MM.1S (cell line): ENCODE measurements around the gene PTPRD.

ENCODE experiments used
- DNase-seq: peaks from one replicate; pipeline ENCODE4 v3.0.0-alpha.2; 2015
- H2AFZ ChIP-seq: fragments of 300-600 bp; sonication (generic); 2 replicates; pipeline ENCODE4 v1.6.0; 2016; ENCODE audit warnings: antibody characterized with exemption, low read length
- H3F3A ChIP-seq: fragments of 300-600 bp; sonication (generic); 2 replicates; pipeline ENCODE4 v1.6.1; 2016; ENCODE audit warnings: mild to moderate bottlenecking, antibody characterized with exemption, low read length, moderate library complexity, mixed read lengths; ENCODE audit not compliant: insufficient read depth
- H3K27ac ChIP-seq: fragments of 300-600 bp; sonication (generic); 2 replicates; pipeline ENCODE4 v1.5.1; 2016; ENCODE audit warnings: mild to moderate bottlenecking, low read length
- H3K27me3 ChIP-seq: fragments of 300-600 bp; sonication (generic); replicated peaks from 2 replicates; pipeline ENCODE4 v1.6.0; 2016; ENCODE audit warnings: low read length; ENCODE audit not compliant: insufficient read depth
- H3K36me3 ChIP-seq: fragments of 300-600 bp; sonication (generic); replicated peaks from 2 replicates; pipeline ENCODE4 v1.6.1; 2016; ENCODE audit warnings: mild to moderate bottlenecking, low read length, mixed read lengths; ENCODE audit not compliant: insufficient read depth
- H3K4me1 ChIP-seq: fragments of 300-600 bp; sonication (generic); 2 replicates; pipeline ENCODE4 v1.6.1; 2016; ENCODE audit warnings: low read length, mixed read lengths
- H3K4me2 ChIP-seq: fragments of 300-600 bp; sonication (generic); 2 replicates; pipeline ENCODE4 v1.6.0; 2016; ENCODE audit warnings: low read depth, low read length
- H3K4me3 ChIP-seq: fragments of 300-600 bp; sonication (generic); 2 replicates; pipeline ENCODE4 v1.5.1; 2016; ENCODE audit warnings: low read length, mixed read lengths
- H3K79me2 ChIP-seq: fragments of 300-600 bp; sonication (generic); 2 replicates; pipeline ENCODE4 v1.6.1; 2016; ENCODE audit warnings: mixed run types, low read length, mixed read lengths
- H3K9ac ChIP-seq: fragments of 300-600 bp; sonication (generic); 2 replicates; pipeline ENCODE4 v1.6.1; 2016; ENCODE audit warnings: low read length, mixed read lengths
- H3K9me2 ChIP-seq: fragments of 300-600 bp; sonication (generic); replicated peaks from 2 replicates; pipeline ENCODE4 v1.6.1; 2016; ENCODE audit warnings: mild to moderate bottlenecking, low read length, mixed read lengths; ENCODE audit not compliant: insufficient read depth
- H3K9me3 ChIP-seq: fragments of 300-600 bp; sonication (generic); replicated peaks from 2 replicates; pipeline ENCODE4 v1.6.1; 2016; ENCODE audit warnings: mild to moderate bottlenecking, low read length, mixed read lengths; ENCODE audit not compliant: insufficient read depth
- H4K20me1 ChIP-seq: fragments of 300-600 bp; sonication (generic); 2 replicates; pipeline ENCODE4 v1.6.1; 2016; ENCODE audit warnings: mild to moderate bottlenecking, low read length, moderate library complexity, mixed read lengths; ENCODE audit not compliant: insufficient read depth
- EZH2 ChIP-seq: fragments of 300-600 bp; sonication (generic); optimal IDR thresholded peaks from 2 replicates; pipeline ENCODE3; 2017; ENCODE audit warnings: low read depth, mild to moderate bottlenecking, antibody characterized with exemption, low read length, mixed read lengths
- EZH2phosphoT487 ChIP-seq: fragments of 300-600 bp; sonication (generic); IDR thresholded peaks from 2 replicates; pipeline ENCODE4 v1.6.1; 2018; ENCODE audit warnings: antibody characterized with exemption, low read length
- TF ChIP-seq, protein P1 (sequence below): fragments of 300-600 bp; sonication (generic); IDR thresholded peaks from 2 replicates; pipeline ENCODE4 v1.5.1; 2016; ENCODE audit warnings: antibody characterized with exemption, low read length, mixed read lengths

Gene PTPRD

DNA sequence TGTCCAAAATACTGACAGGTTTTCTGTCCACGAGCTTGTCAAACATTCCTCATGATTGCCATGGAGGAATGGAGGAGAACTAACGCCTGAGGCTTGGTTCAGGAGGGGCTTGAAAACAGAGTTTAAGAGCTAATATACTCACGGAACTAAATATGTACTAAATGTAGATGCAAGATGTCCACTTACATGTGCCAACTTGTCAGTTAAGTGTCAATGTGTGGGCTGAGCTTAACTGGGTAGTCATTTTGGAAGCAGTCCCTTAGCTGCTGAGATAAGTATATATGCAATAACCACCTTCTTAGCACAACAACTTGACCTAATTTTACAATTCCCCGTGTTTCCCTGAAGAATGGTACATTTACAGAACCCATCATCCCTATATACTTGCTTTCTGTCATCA is 176.0 kb downstream of the PTPRD start:
- no peaks in the 10 kb centered on the region for H3K79me2 ChIP-seq
- H3K9ac ChIP-seq: no peak overlapping the region
- no peak for DNase-seq
- no peak overlapping the region for H3K4me3 ChIP-seq
- H2AFZ ChIP-seq: no peak overlapping the region
- no peaks in the 10 kb centered on the region for H3K9me2 ChIP-seq
- H3K4me2 ChIP-seq: no peak overlapping the region
- TF ChIP-seq EZH2 (no peak), EZH2phosphoT487 (no peak)
- TF ChIP-seq, protein P1, sequence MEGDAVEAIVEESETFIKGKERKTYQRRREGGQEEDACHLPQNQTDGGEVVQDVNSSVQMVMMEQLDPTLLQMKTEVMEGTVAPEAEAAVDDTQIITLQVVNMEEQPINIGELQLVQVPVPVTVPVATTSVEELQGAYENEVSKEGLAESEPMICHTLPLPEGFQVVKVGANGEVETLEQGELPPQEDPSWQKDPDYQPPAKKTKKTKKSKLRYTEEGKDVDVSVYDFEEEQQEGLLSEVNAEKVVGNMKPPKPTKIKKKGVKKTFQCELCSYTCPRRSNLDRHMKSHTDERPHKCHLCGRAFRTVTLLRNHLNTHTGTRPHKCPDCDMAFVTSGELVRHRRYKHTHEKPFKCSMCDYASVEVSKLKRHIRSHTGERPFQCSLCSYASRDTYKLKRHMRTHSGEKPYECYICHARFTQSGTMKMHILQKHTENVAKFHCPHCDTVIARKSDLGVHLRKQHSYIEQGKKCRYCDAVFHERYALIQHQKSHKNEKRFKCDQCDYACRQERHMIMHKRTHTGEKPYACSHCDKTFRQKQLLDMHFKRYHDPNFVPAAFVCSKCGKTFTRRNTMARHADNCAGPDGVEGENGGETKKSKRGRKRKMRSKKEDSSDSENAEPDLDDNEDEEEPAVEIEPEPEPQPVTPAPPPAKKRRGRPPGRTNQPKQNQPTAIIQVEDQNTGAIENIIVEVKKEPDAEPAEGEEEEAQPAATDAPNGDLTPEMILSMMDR: no peak
- no peaks in the 10 kb centered on the region for H3K27me3 ChIP-seq
- no peaks in the 10 kb centered on the region for H3K4me1 ChIP-seq
- H4K20me1 ChIP-seq: no peaks in the 10 kb centered on the region
- no peaks in the 10 kb centered on the region for H3K9me3 ChIP-seq
- H3K27ac ChIP-seq: no peak overlapping the region
- H3K36me3 ChIP-seq: no peaks in the 10 kb centered on the region
- H3F3A ChIP-seq: no peaks in the 10 kb centered on the region

DNA sequence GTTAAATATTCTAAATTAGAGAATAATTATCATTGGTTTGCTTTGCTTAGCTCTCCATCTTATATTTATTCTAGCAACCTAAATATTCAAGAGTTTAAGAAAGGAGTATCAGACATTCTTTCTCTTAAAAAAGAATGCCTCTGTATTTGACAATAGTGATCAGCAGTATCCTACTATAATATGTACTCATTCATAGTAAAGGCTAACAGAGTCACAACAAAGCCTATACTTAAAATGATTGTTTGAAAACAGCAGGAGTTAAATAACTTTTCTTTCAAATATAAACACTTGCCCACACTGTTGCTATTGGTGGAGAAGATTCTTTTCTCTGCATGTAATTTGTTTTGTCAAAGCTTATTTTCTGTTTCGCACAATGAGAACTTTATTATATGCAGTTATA is 178.4 kb downstream of the PTPRD start:
- TF ChIP-seq, protein P1: no peak
- TF ChIP-seq EZH2: no peak
- no peak for TF ChIP-seq EZH2phosphoT487
- Histone ChIP-seq H3F3A (no peaks in the 10 kb centered on the region), H3K9me3 (no peaks in the 10 kb centered on the region), H3K36me3 (no peaks in the 10 kb centered on the region), H3K4me3 (no peak overlapping the region), H3K4me2 (no peak overlapping the region), H3K27ac (no peak overlapping the region), H2AFZ (no peak overlapping the region), H4K20me1 (no peaks in the 10 kb centered on the region), H3K4me1 (no peaks in the 10 kb centered on the region), H3K9ac (no peak overlapping the region), H3K9me2 (no peaks in the 10 kb centered on the region), H3K27me3 (no peaks in the 10 kb centered on the region), H3K79me2 (no peaks in the 10 kb centered on the region)
- DNase-seq: no peak

DNA sequence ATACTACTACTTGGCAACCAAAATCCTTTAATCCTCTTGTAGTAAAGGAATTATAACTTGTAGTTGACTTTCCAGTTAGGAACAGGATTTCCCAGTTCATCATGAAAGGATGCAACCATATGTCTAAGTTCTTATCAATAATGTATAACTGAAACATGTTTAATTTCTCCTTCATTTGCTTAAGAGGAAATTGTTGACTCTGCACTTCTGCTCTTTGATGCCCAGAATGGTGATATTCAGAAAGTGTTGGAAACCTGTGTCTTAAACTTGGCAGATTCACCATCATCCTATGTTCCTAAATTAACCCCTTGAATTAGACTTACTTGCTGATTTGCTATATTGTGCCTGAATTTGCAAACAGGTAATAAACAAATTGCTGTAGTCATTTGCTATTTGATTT is 201.5 kb downstream of the PTPRD start:
- Histone ChIP-seq H3K4me2 (no peak overlapping the region), H4K20me1 (no peaks in the 10 kb centered on the region), H3K27ac (no peak overlapping the region), H2AFZ (no peak overlapping the region), H3K36me3 (no peaks in the 10 kb centered on the region), H3K9me3 (no peaks in the 10 kb centered on the region), H3K4me1 (no peaks in the 10 kb centered on the region), H3K9me2 (no peaks in the 10 kb centered on the region), H3K9ac (no peak overlapping the region), H3K79me2 (no peaks in the 10 kb centered on the region), H3F3A (no peaks in the 10 kb centered on the region), H3K27me3 (no peaks in the 10 kb centered on the region), H3K4me3 (no peak overlapping the region)
- no peak for TF ChIP-seq EZH2
- no peak for DNase-seq

- H3K4me1 ChIP-seq: no peaks in the 10 kb centered on the region
- no peaks in the 10 kb centered on the region for H3K36me3 ChIP-seq
- H3K4me2 ChIP-seq: no peak overlapping the region
- H3K27ac ChIP-seq: no peak overlapping the region
- no peak overlapping the region for H3K9ac ChIP-seq
- no peaks in the 10 kb centered on the region for H3K79me2 ChIP-seq
- H3K9me3 ChIP-seq: no peaks in the 10 kb centered on the region
- TF ChIP-seq EZH2phosphoT487 (no peak), EZH2 (no peak)
- TF ChIP-seq, protein P1: no peak
- H3F3A ChIP-seq: no peaks in the 10 kb centered on the region
- H2AFZ ChIP-seq: no peak overlapping the region
- H3K9me2 ChIP-seq: no peaks in the 10 kb centered on the region
- H4K20me1 ChIP-seq: no peaks in the 10 kb centered on the region
- H3K27me3 ChIP-seq: no peaks in the 10 kb centered on the region
- no peak for DNase-seq
- H3K4me3 ChIP-seq: no peak overlapping the region
Measured at GRCh38 chr9:10403283-10403682, 209.5 kb downstream of the PTPRD start.
